GM21825 (cell line): ENCODE measurements around the gene LRBA.
"Not testable (repeated sequence)": the region's sequence is repeated elsewhere in the genome, so short reads cannot be mapped to it uniquely, and the experiment has no call there.

Experiments used
- ATAC-seq: cut with Tn5 transposase; IDR thresholded peaks from one replicate; pipeline ENCODE4 v1.9.1; 2021; ENCODE audit warnings: mild to moderate bottlenecking, moderate library complexity; ENCODE audit not compliant: unreplicated experiment

Gene LRBA

GRCh38 chr4:151022586-151022985 is 7.5 kb upstream of the LRBA start:
- no peak for ATAC-seq

DNA sequence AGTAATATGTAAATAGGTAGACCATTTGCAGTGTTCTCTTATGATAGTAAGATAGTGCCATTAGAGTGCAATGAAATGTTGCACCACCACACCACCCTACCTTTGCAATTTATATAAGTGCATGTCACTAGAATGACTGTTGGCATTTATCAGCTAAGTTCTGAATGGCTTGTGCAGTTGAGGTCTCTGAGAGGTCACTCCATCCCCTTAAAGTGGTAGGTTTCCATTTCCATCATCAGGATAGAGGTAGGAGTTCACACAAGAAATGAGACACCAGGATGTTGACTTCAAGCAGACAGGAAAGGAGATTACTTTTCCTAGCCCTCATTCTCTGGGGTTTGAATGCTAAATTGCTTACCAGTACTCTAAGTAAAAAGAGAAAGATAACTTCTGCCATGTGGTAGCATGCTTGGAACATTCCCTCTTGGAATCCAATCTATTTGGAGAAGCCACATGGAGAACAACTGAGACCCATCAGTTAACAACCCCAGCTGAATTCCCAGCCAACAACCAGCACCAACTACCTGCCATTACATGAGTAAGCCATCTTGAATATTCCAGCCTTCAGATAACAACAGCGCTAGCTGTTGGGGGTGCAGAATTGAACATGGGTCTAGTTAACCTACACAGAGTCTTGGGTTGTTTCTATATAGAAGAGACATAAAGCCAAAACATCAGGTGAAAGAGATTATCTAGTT is 6.7 kb upstream of the LRBA start:
- ATAC-seq: no peak

DNA sequence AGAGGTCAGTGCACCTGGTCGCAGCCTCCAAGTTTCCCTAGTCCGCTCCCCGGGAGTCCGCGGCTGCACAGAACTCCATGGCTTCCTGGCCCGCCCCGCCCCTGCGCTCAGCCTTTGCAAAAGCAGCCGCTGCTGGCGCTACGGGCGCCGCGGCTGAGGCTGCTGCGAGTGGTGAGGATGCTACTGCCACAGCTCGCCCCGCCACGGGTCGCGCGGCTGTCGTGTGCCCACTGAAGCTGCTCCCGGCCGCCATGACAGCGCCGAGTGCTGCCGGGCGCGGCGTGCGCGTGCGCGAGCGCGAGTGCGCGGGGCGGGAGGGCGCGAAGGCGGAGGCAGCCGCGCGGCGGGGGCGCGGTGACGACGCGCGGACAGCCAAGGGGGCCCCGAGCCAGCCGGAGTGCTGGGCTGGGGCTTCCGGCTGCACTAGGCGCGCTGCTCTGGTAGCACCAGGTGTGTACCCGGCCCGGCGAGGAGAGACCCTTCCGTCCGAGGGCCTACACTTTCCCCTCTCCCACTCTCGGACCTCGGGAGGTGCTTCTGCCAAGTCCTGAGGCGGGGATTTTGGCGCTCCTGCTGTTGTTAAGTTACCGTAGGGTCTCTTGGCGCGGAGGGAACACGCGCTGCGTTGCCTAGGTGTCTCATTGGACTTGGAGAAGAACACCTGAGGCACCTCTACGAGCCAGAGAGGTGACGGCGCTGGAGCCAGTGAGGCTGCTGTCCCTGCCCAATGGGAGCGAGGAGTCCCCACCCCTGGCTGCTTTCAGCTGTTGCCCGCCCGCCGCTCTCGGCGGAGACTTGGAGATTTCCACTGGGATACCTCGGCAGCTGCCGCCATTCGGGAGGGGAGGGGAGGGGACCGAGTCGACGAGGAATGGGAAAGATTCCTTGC is 619 bp upstream of the LRBA start:
- peak; percentile 77 for ATAC-seq

GRCh38 chr4:151013944-151014343 is 1.1 kb downstream of the LRBA start:
- no peak for ATAC-seq

DNA sequence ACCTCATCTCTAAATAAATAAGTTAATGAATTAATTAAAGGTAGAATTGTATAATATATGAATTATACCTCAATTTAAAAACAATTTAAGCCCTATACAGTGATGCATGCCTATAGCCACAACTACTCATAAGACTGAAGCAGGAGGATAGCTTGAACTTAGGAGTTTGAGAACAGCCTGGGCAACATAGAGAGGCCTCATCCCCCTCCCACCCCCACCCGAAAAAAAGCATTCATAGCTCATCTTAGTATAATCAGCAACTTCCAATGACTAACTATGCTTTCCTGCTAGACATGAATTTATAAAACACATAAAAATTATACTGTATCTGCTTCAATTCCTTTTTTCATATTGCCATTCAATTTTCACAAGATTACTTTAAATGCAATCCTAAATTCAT is 1.6 kb downstream of the LRBA start:
- ATAC-seq: no peak

DNA sequence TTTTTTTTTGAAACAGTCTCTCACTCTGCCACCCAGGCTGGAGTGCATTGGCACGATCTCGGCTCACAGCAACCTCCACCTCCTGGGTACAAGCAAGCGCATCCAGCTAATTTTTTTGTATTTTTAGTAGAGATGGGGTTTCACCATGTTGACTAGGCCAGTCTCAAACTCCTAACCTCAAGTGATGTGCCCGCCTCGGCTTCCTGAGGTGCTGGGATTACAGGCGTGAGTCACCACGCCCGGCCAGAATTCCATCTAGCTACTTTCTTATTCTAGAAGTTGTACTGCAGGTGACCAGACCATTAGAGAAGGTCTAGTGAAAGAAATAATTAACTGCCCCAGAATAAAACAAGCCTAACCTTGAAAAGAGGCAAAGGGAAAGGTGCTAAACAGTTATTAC is 2.3 kb downstream of the LRBA start:
- no peak for ATAC-seq

DNA sequence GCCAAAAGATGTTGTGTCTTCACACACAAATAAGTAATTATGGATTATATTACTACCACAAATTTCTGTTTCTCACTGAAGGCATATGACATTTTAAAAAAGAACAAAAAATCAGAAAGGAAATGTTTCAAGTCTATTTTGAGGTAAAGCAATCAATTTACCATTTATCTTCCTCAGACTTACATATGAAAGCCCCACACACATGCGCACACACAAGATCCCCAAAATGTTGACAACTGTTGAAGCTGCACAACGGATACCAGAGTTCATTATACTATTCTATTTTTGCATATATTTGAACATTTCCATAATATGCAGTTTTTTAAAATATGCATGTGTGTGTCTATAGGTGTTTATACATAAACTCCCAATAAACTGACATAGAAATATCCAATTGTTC is 2.7 kb downstream of the LRBA start:
- no peak for ATAC-seq

GRCh38 chr4:151004222-151004621 is 10.9 kb downstream of the LRBA start:
- no peak for ATAC-seq

DNA sequence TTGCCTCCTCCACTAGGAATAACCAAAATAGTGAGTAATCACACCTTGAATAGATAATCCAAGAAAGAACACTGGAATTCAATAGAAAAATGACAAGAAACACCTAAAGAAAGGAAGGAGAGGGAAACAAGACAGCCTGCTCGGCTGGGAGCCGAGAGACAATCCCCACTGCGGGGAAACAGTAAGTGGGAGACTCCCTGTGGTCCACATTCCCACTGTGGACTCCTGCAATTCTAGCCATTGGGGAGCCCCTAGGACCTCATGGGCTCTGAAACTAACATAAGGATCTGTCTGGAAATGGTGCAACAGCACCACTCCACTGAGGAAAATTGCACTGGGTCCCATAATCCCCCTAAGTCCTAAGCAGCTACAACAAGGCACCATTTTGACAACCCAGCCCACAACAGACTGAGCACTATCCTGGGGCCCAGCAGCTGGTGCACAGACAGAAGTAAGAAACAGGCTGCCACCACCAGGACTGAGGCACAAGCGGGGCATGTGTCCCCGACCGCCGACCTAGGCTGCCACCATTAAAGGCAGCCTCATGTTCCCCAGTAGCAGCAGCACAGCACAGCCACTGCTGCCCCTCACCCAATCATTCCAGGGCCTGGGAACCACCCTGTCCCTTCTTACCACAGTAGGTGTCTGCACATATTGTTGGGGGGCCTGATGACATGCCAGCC is 14.2 kb downstream of the LRBA start:
- no peak for ATAC-seq

- ATAC-seq: no peak
Observed at GRCh38 chr4:150999086-150999485, 16.0 kb downstream of the LRBA start.

DNA sequence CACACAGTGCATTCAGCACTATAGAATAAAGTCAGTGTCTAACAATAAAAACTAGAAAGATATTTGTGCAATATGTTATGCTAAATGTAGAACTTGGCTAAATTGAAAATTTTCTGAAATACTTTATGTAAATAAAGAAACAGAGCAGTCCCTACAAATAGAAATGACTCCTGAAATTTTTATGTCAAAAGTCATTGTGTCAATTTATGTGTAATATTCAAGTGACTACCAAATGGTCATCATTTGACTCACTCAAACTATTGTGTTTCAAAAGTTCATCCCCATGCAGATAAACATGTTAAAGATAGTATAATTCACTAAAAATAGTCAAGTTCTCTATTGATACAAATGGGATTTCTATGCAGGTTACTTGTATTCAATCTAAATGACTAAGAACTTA is 17.9 kb downstream of the LRBA start:
- no peak for ATAC-seq

DNA sequence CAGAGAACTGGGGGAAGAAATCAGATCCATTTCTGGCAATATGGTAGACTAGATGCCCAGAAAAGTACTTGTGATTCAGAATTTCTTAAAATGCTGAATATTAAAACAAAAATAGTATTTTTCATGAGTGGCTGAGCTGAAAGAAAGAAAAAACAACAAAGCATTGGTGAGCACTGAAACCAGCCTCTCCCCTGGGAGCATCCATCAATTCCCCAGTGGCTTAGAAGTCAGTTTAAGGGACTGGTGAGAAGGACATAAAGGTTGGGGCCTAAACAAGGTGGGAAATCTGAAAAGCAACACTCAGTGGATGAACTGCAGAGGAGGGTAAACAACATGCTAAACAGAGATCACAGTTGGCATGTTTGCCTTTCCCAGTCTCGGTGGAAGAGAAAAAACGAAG is 20.4 kb downstream of the LRBA start:
- no peak for ATAC-seq

GRCh38 chr4:150993577-150993976 is 21.5 kb downstream of the LRBA start:
- ATAC-seq: not testable (repeated sequence)

DNA sequence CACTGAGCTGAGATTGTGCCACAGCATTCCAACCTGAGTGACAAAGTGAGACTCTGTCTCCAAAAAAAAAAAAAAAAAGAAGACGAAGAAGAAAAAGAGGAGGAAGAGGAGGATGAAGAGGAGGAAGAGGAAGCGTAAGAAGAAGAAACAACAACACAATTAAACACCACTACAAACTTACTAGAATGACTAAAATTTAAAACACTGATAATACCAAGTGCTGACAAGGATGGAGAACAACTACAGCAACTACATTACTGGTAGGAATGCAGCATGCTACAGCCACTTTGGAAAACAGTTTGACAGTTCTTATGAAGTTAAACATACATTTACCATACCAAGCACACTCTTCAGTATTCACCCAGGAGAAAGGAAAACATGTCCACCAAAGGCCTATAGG is 24.1 kb downstream of the LRBA start:
- no peak for ATAC-seq

GRCh38 chr4:150990250-150990649 is 24.8 kb downstream of the LRBA start:
- ATAC-seq: no peak

DNA sequence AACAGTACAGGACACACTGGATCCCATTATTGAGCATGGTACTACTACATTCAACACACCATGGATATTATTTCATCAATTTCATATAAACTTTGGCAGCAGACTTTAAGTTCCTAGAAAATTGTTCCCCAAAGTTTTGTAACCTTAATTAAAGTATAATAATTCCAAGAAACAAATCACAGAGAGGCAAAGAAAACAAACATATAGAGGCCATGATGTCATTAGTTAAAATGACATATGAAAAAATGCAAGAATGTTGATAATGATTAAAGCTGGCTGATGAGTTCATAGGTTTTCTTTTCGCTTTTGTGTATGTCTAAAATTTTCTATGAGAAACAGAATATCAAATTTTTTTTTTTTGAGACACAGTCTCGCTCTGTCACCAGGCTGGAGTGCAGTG is 26.8 kb downstream of the LRBA start:
- ATAC-seq: no peak

DNA sequence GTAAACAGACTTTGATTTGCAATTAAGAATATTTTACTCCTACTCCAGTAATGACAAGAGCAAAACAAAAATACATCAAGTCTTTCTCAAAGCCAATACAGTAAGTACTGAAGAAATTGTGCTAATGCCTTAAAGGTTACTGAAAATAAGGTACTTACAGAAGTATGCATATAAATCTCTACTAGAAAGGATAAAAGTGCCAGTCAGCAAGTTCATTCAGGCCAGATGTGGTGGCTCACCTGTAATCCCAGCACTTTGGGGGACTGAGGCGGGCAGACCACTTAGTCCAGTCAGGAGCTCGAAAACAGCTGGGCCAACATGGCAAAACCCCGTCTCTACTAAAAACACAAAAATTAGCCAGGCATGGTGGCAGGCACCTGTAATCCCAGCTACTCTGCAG is 27.9 kb downstream of the LRBA start:
- no peak for ATAC-seq

- ATAC-seq: no peak
Observed at GRCh38 chr4:150986085-150986484, 29.0 kb downstream of the LRBA start.

DNA sequence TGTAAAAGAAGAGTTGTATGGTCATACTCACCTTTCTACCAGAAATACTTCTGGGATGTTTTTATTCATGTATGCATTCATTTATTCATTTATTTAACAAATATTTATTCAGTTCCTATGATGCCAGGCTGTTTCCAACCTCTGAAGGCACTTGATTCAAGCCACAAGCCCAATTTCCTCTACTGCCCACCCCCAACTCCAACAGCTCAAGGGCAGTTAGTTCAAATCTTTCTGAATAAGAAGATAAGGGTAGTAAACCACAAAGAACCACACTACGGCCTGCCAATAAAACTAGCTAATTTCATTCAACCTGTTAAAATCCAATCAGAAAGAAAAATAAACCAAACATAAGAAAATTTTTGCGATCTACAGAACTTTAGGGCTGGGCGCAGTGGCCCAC is 31.2 kb downstream of the LRBA start:
- ATAC-seq: no peak

DNA sequence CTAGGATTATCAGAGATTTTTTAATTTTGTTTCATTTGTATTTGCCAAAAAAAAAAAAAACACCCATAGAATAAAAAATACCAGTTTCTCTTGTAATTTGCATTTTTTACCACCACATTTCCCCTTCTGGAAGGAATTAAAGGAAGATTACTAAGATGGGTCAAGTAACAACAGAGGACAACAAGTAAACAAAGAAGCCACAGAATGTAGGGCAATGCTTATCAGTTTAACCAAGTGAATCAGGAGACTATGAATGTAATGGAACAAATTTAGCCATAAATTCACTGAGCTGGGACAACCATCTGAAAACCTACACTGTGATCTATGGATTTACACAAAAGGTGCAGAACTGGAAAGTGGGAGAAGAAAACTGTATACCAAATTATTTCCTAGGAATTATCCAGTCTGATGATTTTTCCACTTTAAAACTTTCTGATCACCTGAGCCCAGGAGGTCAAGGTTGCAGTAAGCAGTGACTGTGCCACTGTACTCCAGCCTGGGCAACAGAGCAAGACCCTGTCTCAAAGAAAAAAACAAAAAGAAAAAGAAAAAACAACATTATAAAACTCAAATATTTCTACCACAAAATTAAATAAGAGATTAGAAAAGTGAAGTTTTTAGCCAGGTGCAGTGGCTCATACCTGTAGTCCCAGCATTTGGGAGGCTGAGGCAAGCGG is 32.4 kb downstream of the LRBA start:
- ATAC-seq: no peak
